Adrenal gland (tissue), 12 donors: ENCODE results near the gene SELPLG. TPM values are rescaled to one million over a fixed set of nuclear protein-coding genes. Genes with fewer than 3 reads are reported as not detected.

Source experiments
- DNase-seq, 7 donors: peaks; one replicate each; pipeline ENCODE4 v3.0.0-alpha.2; 2019 to 2020
- H3K27ac ChIP-seq, 5 donors: fragments of 200-600 bp; sonication (generic) in 4 of 5; 1 replicate in 3 of 5; 2 replicates in 2 of 5; pipeline versions ENCODE4 v1.5.1 to v1.8.0; 2016 to 2020; ENCODE audit warnings: mild to moderate bottlenecking in 1 of 5
- H3K27me3 ChIP-seq: fragments of 200-600 bp; 2 replicates; pipeline ENCODE4 v1.8.0; 2021
- H3K36me3 ChIP-seq, 2 donors: fragments of 200-600 bp; replicated peaks in 1 of 2; 1 replicate in 1 of 2; 2 replicates in 1 of 2; pipeline versions ENCODE4 v1.5.1 to v1.8.0; 2018 to 2022
- H3K4me1 ChIP-seq, 2 donors: fragments of 200-600 bp; replicated peaks in 1 of 2; 1 replicate in 1 of 2; 2 replicates in 1 of 2; pipeline versions ENCODE4 v1.5.1 to v1.8.0; 2018 to 2021
- H3K4me3 ChIP-seq, 4 donors: fragments of 200-600 bp; sonication (generic) in 3 of 4; one replicate each; pipeline ENCODE4 v1.5.1; 2016 to 2018
- H3K9me3 ChIP-seq, 3 donors: fragments of 200-600 bp; sonication (generic) in 1 of 3; replicated peaks in 1 of 3; 1 replicate in 2 of 3; 2 replicates in 1 of 3; pipeline versions ENCODE4 v1.5.1 to v1.8.0; 2016 to 2021
- CTCF ChIP-seq, 6 experiments: fragments of 450-650 bp in 4 of 6; fragments of 200-600 bp in 2 of 6; sonication (generic) in 1 of 6; IDR thresholded peaks; 1 replicate in 5 of 6; 2 replicates in 1 of 6; pipeline versions ENCODE4 v1.5.1 to v1.8.0; 2016 to 2021; ENCODE audit warnings: antibody characterized with exemption in 6 of 6, mild to moderate bottlenecking in 2 of 6, moderate library complexity in 1 of 6
- POLR2A ChIP-seq, 2 donors: fragments of 450-650 bp; IDR thresholded peaks; one replicate each; pipeline ENCODE4 v1.6.1; 2017; ENCODE audit warnings: antibody characterized with exemption in 2 of 2, mild to moderate bottlenecking in 2 of 2, moderate library complexity in 1 of 2
- WGBS, 4 donors: extraction: QIAGEN DNeasy Blood & Tissue Kit in 2 of 4; methylation state at CpG; one replicate each; pipeline versions ENCODE4 v1.1.5 to v1.1.7; 2013 to 2017; 5-methylcytosine and 5-hydroxymethylcytosine counted together
- intact Hi-C, 2 donors: fragments of 100-400 bp; cut with DNase I; formaldehyde crosslinking; loops; one replicate each; pipeline versions ENCODE4 v1.14.1 to v1.15.0; 2022 to 2023
- polyA plus RNA-seq, 3 donors: library from polyadenylated mRNA; stranded (reverse); fragments of 200-250 nt in 2 of 3; fragments of 350-450 nt in 1 of 3; fragmentation: Illumina TruSeq in 1 of 3; extraction: RNeasy Lipid Tissue Mini Kit (QIAGEN cat#74804) in 1 of 3; gene quantifications; one replicate each; pipeline ENCODE4 v1.2.3, GENCODE V29; 2013 to 2014
- total RNA-seq, 9 donors: library from RNA; depleted of rRNA in 4 of 9; stranded (reverse); fragments of >200 nt in 4 of 9; fragments of 120-200 nt in 1 of 9; fragmentation: NEBNext Ultra II Directional in 1 of 9; extraction: Animal tissue kit (Norgen Biotek cat#: 25700) in 1 of 9; gene quantifications; one replicate each; pipeline versions ENCODE4 v1.1.0 to v1.2.4, GENCODE V29; 2013 to 2023
- donor health status: healthy with polysubstance abuse.
- donor health status: Bipolar disorder and iron deficiency.
- donor health status: DM: yes; HTN: yes; CAD: no.
- donor health status: DM: no; HTN: no; CAD: no.
- donor health status: DM: no; HTN: no; CAD: no.
- donor health status: DM: yes; HTN: yes; CAD: no.

The SELPLG gene
- total and polyA plus RNA-seq, 12 donors = 1.5 to 46.1 (median 14.3) TPM

DNA sequence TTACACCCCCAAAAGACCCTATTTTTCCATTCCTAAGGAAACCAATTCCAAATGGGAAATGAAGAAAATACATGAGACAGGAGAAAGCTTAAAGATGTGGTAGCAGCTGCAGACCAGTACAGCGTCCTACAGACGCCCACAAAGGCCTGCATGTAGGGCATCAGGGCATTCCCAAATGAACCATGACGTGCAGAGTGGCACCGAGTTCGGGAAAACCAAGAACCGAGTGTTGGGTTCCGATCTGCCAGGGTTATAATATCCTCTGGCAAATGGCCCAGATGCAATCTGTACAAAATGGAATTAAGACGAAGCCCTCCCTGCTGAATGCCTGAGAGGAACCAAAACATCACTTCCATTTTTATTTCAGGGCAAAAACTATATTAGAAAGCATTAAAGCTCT lies 34.4 kb upstream of the SELPLG start:
- intact Hi-C loops = loop anchor here (5.0 kb wide), 1 partner anchor 134 kb away; no protein-coding TSS in a partner anchor
- H3K27ac ChIP-seq = peak overlapping the region in 1 of 5 donors; percentile 45
- TF ChIP-seq POLR2A (IDR thresholded peaks at IDR 0.05) = no peak
- WGBS, 4 donors = 74 to 87% (median 82%) methylated on average over 8 of the region's 8 CpGs
- H3K9me3 ChIP-seq = no peaks in the 10 kb centered on the region
- H3K27me3 ChIP-seq = no peaks in the 10 kb centered on the region
- H3K4me1 ChIP-seq = peaks cover 15 to 56% of the 10 kb centered on the region in 2 donors
- no peaks in the 10 kb centered on the region for H3K36me3 ChIP-seq
- H3K4me3 ChIP-seq = no peak overlapping the region
- DNase-seq = no peak

DNA sequence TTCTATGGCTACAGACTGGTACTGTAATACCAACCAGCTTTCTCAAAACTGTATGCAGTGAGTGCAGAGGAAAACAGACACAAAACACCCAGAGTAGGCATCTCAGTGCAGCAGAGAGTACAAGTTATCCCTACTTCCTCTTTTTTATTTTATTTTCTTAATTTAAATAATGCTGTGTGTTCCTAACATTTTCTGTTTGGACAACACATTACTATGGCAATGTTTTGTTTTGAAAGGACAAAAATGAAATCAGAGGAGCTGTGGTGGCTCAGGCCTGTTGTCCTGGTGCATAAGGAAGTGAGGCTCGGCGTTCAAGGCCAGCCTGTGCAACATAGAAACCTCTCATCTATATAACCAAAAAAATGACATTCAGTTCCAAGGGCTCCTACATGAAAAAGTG lies 33.7 kb upstream of the SELPLG start:
- Histone ChIP-seq H3K36me3 (no peaks in the 10 kb centered on the region), H3K4me1 (peaks cover 15 to 56% of the 10 kb centered on the region in 2 donors), H3K9me3 (no peaks in the 10 kb centered on the region), H3K27ac (peak overlapping the region in 1 of 5 donors; percentile 45), H3K4me3 (no peak overlapping the region), H3K27me3 (no peaks in the 10 kb centered on the region)
- 32 to 63% (median 51%) methylated on average over 2 of the region's 2 CpGs for WGBS, 4 donors
- TF ChIP-seq CTCF (IDR thresholded peaks at IDR 0.05) (no peak), POLR2A (IDR thresholded peaks at IDR 0.05) (no peak)
- intact Hi-C loops = loop anchor here (5.0 kb wide), 1 partner anchor 135 kb away; no protein-coding TSS in a partner anchor
- DNase-seq = no peak

GRCh38 chr12:108666401-108666881 lies 32.7 kb upstream of the SELPLG start:
- Histone ChIP-seq H3K27ac (peak overlapping the region in 3 of 5 donors; percentile 10 to 87 (median 24)), H3K36me3 (no peaks in the 10 kb centered on the region), H3K4me3 (no peak overlapping the region), H3K9me3 (no peaks in the 10 kb centered on the region), H3K4me1 (peaks cover 15 to 56% of the 10 kb centered on the region in 2 donors), H3K27me3 (no peaks in the 10 kb centered on the region)
- 18 to 35% (median 33%) methylated on average over 3 of the region's 3 CpGs for WGBS, 4 donors
- peak; percentile 46 to 80 (median 57) for DNase-seq
- TF ChIP-seq CTCF (IDR thresholded peaks at IDR 0.05) = no peak
- intact Hi-C loops = loop anchor here (5.0 kb wide), 1 partner anchor 136 kb away; no protein-coding TSS in a partner anchor

- H3K27ac ChIP-seq = peak overlapping the region in 3 of 5 donors; percentile 24 to 87 (median 66)
- no peak overlapping the region for H3K4me3 ChIP-seq
- H3K36me3 ChIP-seq = no peaks in the 10 kb centered on the region
- no peak for DNase-seq
- H3K27me3 ChIP-seq = no peaks in the 10 kb centered on the region
- peaks cover 15 to 56% of the 10 kb centered on the region in 2 donors for H3K4me1 ChIP-seq
- H3K9me3 ChIP-seq = no peaks in the 10 kb centered on the region
- WGBS, 4 donors = 76 to 84% (median 77%) methylated on average over 6 of the region's 6 CpGs
- no peak for TF ChIP-seq POLR2A (IDR thresholded peaks at IDR 0.05)
- TF ChIP-seq CTCF (IDR thresholded peaks at IDR 0.05) = no peak
- intact Hi-C loops = loop anchor here (5.0 kb wide), 1 partner anchor 137 kb away; no protein-coding TSS in a partner anchor
Observed at GRCh38 chr12:108665608-108666202, 32.0 kb upstream of the SELPLG start.
